Adrenal gland (tissue), 5 donors: ENCODE data around the gene NMT1.

ENCODE experiments used
- POLR2A ChIP-seq, 2 donors: fragments of 450-650 bp; IDR thresholded peaks; one replicate each; pipeline ENCODE4 v1.6.1; 2017; ENCODE audit warnings: antibody characterized with exemption in 2 of 2, mild to moderate bottlenecking in 2 of 2, moderate library complexity in 1 of 2
- TF ChIP-seq, protein P1 (sequence below), 6 experiments: fragments of 450-650 bp in 4 of 6; fragments of 200-600 bp in 2 of 6; sonication (generic) in 1 of 6; IDR thresholded peaks; 1 replicate in 5 of 6; 2 replicates in 1 of 6; pipeline versions ENCODE4 v1.5.1 to v1.8.0; 2016 to 2021; ENCODE audit warnings: antibody characterized with exemption in 6 of 6, mild to moderate bottlenecking in 2 of 6, moderate library complexity in 1 of 6
- donor health status: DM: no; HTN: no; CAD: no.

GRCh38 chr17:45155483-45155882, 94.4 kb downstream of the NMT1 start:
- TF ChIP-seq, protein P1, sequence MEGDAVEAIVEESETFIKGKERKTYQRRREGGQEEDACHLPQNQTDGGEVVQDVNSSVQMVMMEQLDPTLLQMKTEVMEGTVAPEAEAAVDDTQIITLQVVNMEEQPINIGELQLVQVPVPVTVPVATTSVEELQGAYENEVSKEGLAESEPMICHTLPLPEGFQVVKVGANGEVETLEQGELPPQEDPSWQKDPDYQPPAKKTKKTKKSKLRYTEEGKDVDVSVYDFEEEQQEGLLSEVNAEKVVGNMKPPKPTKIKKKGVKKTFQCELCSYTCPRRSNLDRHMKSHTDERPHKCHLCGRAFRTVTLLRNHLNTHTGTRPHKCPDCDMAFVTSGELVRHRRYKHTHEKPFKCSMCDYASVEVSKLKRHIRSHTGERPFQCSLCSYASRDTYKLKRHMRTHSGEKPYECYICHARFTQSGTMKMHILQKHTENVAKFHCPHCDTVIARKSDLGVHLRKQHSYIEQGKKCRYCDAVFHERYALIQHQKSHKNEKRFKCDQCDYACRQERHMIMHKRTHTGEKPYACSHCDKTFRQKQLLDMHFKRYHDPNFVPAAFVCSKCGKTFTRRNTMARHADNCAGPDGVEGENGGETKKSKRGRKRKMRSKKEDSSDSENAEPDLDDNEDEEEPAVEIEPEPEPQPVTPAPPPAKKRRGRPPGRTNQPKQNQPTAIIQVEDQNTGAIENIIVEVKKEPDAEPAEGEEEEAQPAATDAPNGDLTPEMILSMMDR (IDR thresholded peaks at IDR 0.05) = no peak
- no peak for TF ChIP-seq POLR2A (IDR thresholded peaks at IDR 0.05)
